Measurements from ENCODE around the gene NSD2.

NSD2 gene

GRCh38 chr4:1900624-1901023 lies 29.4 kb downstream of the NSD2 start:
- Histone ChIP-seq H2BK15ac (ENCODE audit: low read depth, poor library complexity, severe bottlenecking) (no peak overlapping the region), H2BK12ac (ENCODE audit: low read length in 2 of 2) (no peak overlapping the region), H3K4me3 (ENCODE audit: insufficient read depth in 1 of 2, low read depth in 1 of 2, low read length in 2 of 2) (no peak overlapping the region), H2AK5ac (ENCODE audit: low read length, severe bottlenecking) (no peak overlapping the region), H3K4ac (ENCODE audit: low read depth in 1 of 2, low read length in 2 of 2) (no peak overlapping the region), H3K27me3 (ENCODE audit: control insufficient read depth in 1 of 2, insufficient read depth in 1 of 2, low read length in 2 of 2) (no peaks in the 10 kb centered on the region), H3K14ac (ENCODE audit: low read length in 2 of 2) (no peak overlapping the region), H3K4me1 (ENCODE audit: control insufficient read depth, insufficient read depth, low read depth, low read length) (peaks cover 2% of the 10 kb centered on the region), H3K23ac (ENCODE audit: low read length in 2 of 2) (no peak overlapping the region), H3K36me3 (ENCODE audit: control insufficient read depth in 1 of 2, insufficient read depth in 2 of 2, low read depth in 1 of 2, low read length in 2 of 2) (peaks cover 26 to 28% of the 10 kb centered on the region in 2 experiments), H2AFZ (ENCODE audit: low read depth, low read length) (no peak overlapping the region), H3K18ac (ENCODE audit: low read depth in 1 of 2, low read length in 2 of 2) (no peak overlapping the region), H2BK120ac (ENCODE audit: low read depth, low read length) (no peak overlapping the region), H4K91ac (ENCODE audit: low read length) (no peak overlapping the region), H2BK5ac (ENCODE audit: low read depth, low read length, poor library complexity, severe bottlenecking) (no peak overlapping the region), H3K9ac (ENCODE audit: low read length) (no peak overlapping the region), H3K9me3 (ENCODE audit: control insufficient read depth, low read length) (no peaks in the 10 kb centered on the region), H3K27ac (ENCODE audit: low read length, poor library complexity, severe bottlenecking) (no peak overlapping the region), H4K8ac (ENCODE audit: low read length) (no peak overlapping the region), H3K79me1 (replicated peaks; ENCODE audit: low read length, poor library complexity, severe bottlenecking) (peaks cover 15% of the 10 kb centered on the region), H3K4me2 (ENCODE audit: low read length, poor library complexity, severe bottlenecking) (no peak overlapping the region)
- no peak for DNase-seq
- WGBS = 95% methylated on average over 16 of the region's 16 CpGs

- H3K4me2 ChIP-seq (ENCODE audit: low read length, poor library complexity, severe bottlenecking) = no peak overlapping the region
- H3K79me1 ChIP-seq (replicated peaks; ENCODE audit: low read length, poor library complexity, severe bottlenecking) = peaks cover 17% of the 10 kb centered on the region
- no peak for DNase-seq
- no peak overlapping the region for H3K23ac ChIP-seq (ENCODE audit: low read length in 2 of 2)
- no peak overlapping the region for H2BK12ac ChIP-seq (ENCODE audit: low read length in 2 of 2)
- no peak overlapping the region for H3K27ac ChIP-seq (ENCODE audit: low read length, poor library complexity, severe bottlenecking)
- no peak overlapping the region for H3K4me3 ChIP-seq (ENCODE audit: insufficient read depth in 1 of 2, low read depth in 1 of 2, low read length in 2 of 2)
- no peak overlapping the region for H3K18ac ChIP-seq (ENCODE audit: low read depth in 1 of 2, low read length in 2 of 2)
- no peaks in the 10 kb centered on the region for H3K9me3 ChIP-seq (ENCODE audit: control insufficient read depth, low read length)
- no peak overlapping the region for H3K4ac ChIP-seq (ENCODE audit: low read depth in 1 of 2, low read length in 2 of 2)
- H2BK15ac ChIP-seq (ENCODE audit: low read depth, poor library complexity, severe bottlenecking) = no peak overlapping the region
- no peak overlapping the region for H4K8ac ChIP-seq (ENCODE audit: low read length)
- peaks cover 24 to 28% of the 10 kb centered on the region in 2 experiments for H3K36me3 ChIP-seq (ENCODE audit: control insufficient read depth in 1 of 2, insufficient read depth in 2 of 2, low read depth in 1 of 2, low read length in 2 of 2)
- no peak overlapping the region for H2AFZ ChIP-seq (ENCODE audit: low read depth, low read length)
- no peak overlapping the region for H2BK5ac ChIP-seq (ENCODE audit: low read depth, low read length, poor library complexity, severe bottlenecking)
- no peaks in the 10 kb centered on the region for H3K27me3 ChIP-seq (ENCODE audit: control insufficient read depth in 1 of 2, insufficient read depth in 1 of 2, low read length in 2 of 2)
- WGBS = 76% methylated on average over 6 of the region's 6 CpGs
- peaks cover 2% of the 10 kb centered on the region for H3K4me1 ChIP-seq (ENCODE audit: control insufficient read depth, insufficient read depth, low read depth, low read length)
- H4K91ac ChIP-seq (ENCODE audit: low read length) = no peak overlapping the region
- no peak overlapping the region for H3K14ac ChIP-seq (ENCODE audit: low read length in 2 of 2)
- no peak overlapping the region for H2BK120ac ChIP-seq (ENCODE audit: low read depth, low read length)
- H3K9ac ChIP-seq (ENCODE audit: low read length) = no peak overlapping the region
- H2AK5ac ChIP-seq (ENCODE audit: low read length, severe bottlenecking) = no peak overlapping the region
These were observed 29.9 kb downstream of the NSD2 start for GRCh38 chr4:1901127-1901526.

GRCh38 chr4:1902243-1902642 lies 31.1 kb downstream of the NSD2 start:
- Histone ChIP-seq H2BK15ac (ENCODE audit: low read depth, poor library complexity, severe bottlenecking) (no peak overlapping the region), H3K4me1 (ENCODE audit: control insufficient read depth, insufficient read depth, low read depth, low read length) (peaks cover 2% of the 10 kb centered on the region), H3K36me3 (ENCODE audit: control insufficient read depth in 1 of 2, insufficient read depth in 2 of 2, low read depth in 1 of 2, low read length in 2 of 2) (peaks cover 22 to 34% of the 10 kb centered on the region in 2 experiments), H3K23ac (ENCODE audit: low read length in 2 of 2) (no peak overlapping the region), H3K27me3 (ENCODE audit: control insufficient read depth in 1 of 2, insufficient read depth in 1 of 2, low read length in 2 of 2) (no peaks in the 10 kb centered on the region), H3K9ac (ENCODE audit: low read length) (no peak overlapping the region), H2BK120ac (ENCODE audit: low read depth, low read length) (no peak overlapping the region), H3K4me2 (ENCODE audit: low read length, poor library complexity, severe bottlenecking) (no peak overlapping the region), H3K27ac (ENCODE audit: low read length, poor library complexity, severe bottlenecking) (no peak overlapping the region), H4K91ac (ENCODE audit: low read length) (no peak overlapping the region), H3K9me3 (ENCODE audit: control insufficient read depth, low read length) (no peaks in the 10 kb centered on the region), H2BK5ac (ENCODE audit: low read depth, low read length, poor library complexity, severe bottlenecking) (no peak overlapping the region), H2AK5ac (ENCODE audit: low read length, severe bottlenecking) (no peak overlapping the region), H3K4ac (ENCODE audit: low read depth in 1 of 2, low read length in 2 of 2) (no peak overlapping the region), H3K14ac (ENCODE audit: low read length in 2 of 2) (no peak overlapping the region), H3K4me3 (ENCODE audit: insufficient read depth in 1 of 2, low read depth in 1 of 2, low read length in 2 of 2) (no peak overlapping the region), H2BK12ac (ENCODE audit: low read length in 2 of 2) (no peak overlapping the region), H3K79me1 (replicated peaks; ENCODE audit: low read length, poor library complexity, severe bottlenecking) (peaks cover 19% of the 10 kb centered on the region), H2AFZ (ENCODE audit: low read depth, low read length) (no peak overlapping the region), H4K8ac (ENCODE audit: low read length) (no peak overlapping the region), H3K18ac (ENCODE audit: low read depth in 1 of 2, low read length in 2 of 2) (no peak overlapping the region)
- 97% methylated on average over 2 of the region's 2 CpGs for WGBS
- DNase-seq = no peak

GRCh38 chr4:1903035-1903434 lies 31.8 kb downstream of the NSD2 start:
- Histone ChIP-seq H4K8ac (ENCODE audit: low read length) (no peak overlapping the region), H4K91ac (ENCODE audit: low read length) (no peak overlapping the region), H3K79me1 (replicated peaks; ENCODE audit: low read length, poor library complexity, severe bottlenecking) (peaks cover 22% of the 10 kb centered on the region), H3K4me2 (ENCODE audit: low read length, poor library complexity, severe bottlenecking) (no peak overlapping the region), H2BK5ac (ENCODE audit: low read depth, low read length, poor library complexity, severe bottlenecking) (no peak overlapping the region), H3K4me1 (ENCODE audit: control insufficient read depth, insufficient read depth, low read depth, low read length) (peaks cover 2% of the 10 kb centered on the region), H3K27ac (ENCODE audit: low read length, poor library complexity, severe bottlenecking) (no peak overlapping the region), H3K14ac (ENCODE audit: low read length in 2 of 2) (no peak overlapping the region), H2BK15ac (ENCODE audit: low read depth, poor library complexity, severe bottlenecking) (no peak overlapping the region), H3K23ac (ENCODE audit: low read length in 2 of 2) (no peak overlapping the region), H3K4me3 (ENCODE audit: insufficient read depth in 1 of 2, low read depth in 1 of 2, low read length in 2 of 2) (no peak overlapping the region), H2AFZ (ENCODE audit: low read depth, low read length) (no peak overlapping the region), H3K36me3 (ENCODE audit: control insufficient read depth in 1 of 2, insufficient read depth in 2 of 2, low read depth in 1 of 2, low read length in 2 of 2) (peaks cover 27 to 39% of the 10 kb centered on the region in 2 experiments), H3K9me3 (ENCODE audit: control insufficient read depth, low read length) (no peaks in the 10 kb centered on the region), H3K4ac (ENCODE audit: low read depth in 1 of 2, low read length in 2 of 2) (no peak overlapping the region), H3K27me3 (ENCODE audit: control insufficient read depth in 1 of 2, insufficient read depth in 1 of 2, low read length in 2 of 2) (no peaks in the 10 kb centered on the region), H3K9ac (ENCODE audit: low read length) (no peak overlapping the region), H2AK5ac (ENCODE audit: low read length, severe bottlenecking) (no peak overlapping the region), H2BK120ac (ENCODE audit: low read depth, low read length) (no peak overlapping the region), H3K18ac (ENCODE audit: low read depth in 1 of 2, low read length in 2 of 2) (no peak overlapping the region), H2BK12ac (ENCODE audit: low read length in 2 of 2) (no peak overlapping the region)
- DNase-seq = no peak
- 100% methylated on average over 1 of the region's 1 CpG for WGBS
